IMR-90 (cell line): Measurements from ENCODE around the gene DHRS7B. TPM values are rescaled to one million over a fixed set of nuclear protein-coding genes. Genes with fewer than 3 reads are reported as not detected.

Experiments used
- ATAC-seq: fragments of 200-7000 bp; cut with Tn5 transposase; 2 replicates; pipeline ENCODE4 v1.9.1; 2020; ENCODE audit warnings: low read depth, mild to moderate bottlenecking, moderate library complexity
- BruUV-seq: library from RNA; stranded (reverse); fragments of 400-500 nt; replicated peaks from 2 replicates; lab custom pipeline; 2021; lab: Mats Ljungman, UMichigan
- CTCF ChIA-PET: fragments of 300-600 bp; formaldehyde crosslinking; extraction: SDS; loops from one replicate; lab custom pipeline; 2021; ENCODE audit warnings: antibody characterized with exemption; lab: Yijun Ruan, JAX
- POLR2A ChIA-PET: fragments of 300-600 bp; sonication (Branson Sonifier 250); formaldehyde crosslinking; loops from one replicate; lab custom pipeline; 2022; ENCODE audit warnings: antibody characterized with exemption; ENCODE audit not compliant: unreplicated experiment; lab: Charles Lee
- DNase-seq: peaks from one replicate; pipeline ENCODE4 v3.0.0; 2013
- H2AFZ ChIP-seq: replicated peaks from 2 replicates; pipeline ENCODE3; 2013; ENCODE audit warnings: low read length, mild to moderate bottlenecking; ENCODE audit not compliant: poor library complexity
- H2AK5ac ChIP-seq: 2 replicates; pipeline ENCODE4 v1.6.1; 2013; ENCODE audit warnings: low read depth, low read length, inconsistent platforms
- H2AK9ac ChIP-seq: replicated peaks from 2 replicates; pipeline ENCODE3; 2013; ENCODE audit warnings: mild to moderate bottlenecking, low read depth, low read length, moderate library complexity; ENCODE audit not compliant: poor library complexity
- H2BK120ac ChIP-seq: 2 replicates; pipeline ENCODE4 v1.6.1; 2013; ENCODE audit warnings: low read depth, low read length, inconsistent platforms
- H2BK15ac ChIP-seq: 3 replicates; pipeline ENCODE4 v1.6.1; 2013; ENCODE audit warnings: low read depth, low read length, inconsistent platforms
- H2BK20ac ChIP-seq: 2 replicates; pipeline ENCODE4 v1.6.1; 2013; ENCODE audit warnings: low read depth, mild to moderate bottlenecking, inconsistent platforms, low read length, moderate library complexity
- H2BK5ac ChIP-seq: 2 replicates; pipeline ENCODE4 v1.6.1; 2013; ENCODE audit warnings: mild to moderate bottlenecking, low read depth, low read length, inconsistent platforms; ENCODE audit not compliant: poor library complexity, severe bottlenecking
- H3K14ac ChIP-seq: replicated peaks from 2 replicates; pipeline ENCODE4 v1.6.1; 2013; ENCODE audit warnings: low read depth, low read length, inconsistent platforms
- H3K18ac ChIP-seq: 2 replicates; pipeline ENCODE4 v1.6.1; 2013; ENCODE audit warnings: low read depth, low read length, control low read depth
- H3K23ac ChIP-seq: 2 replicates; pipeline ENCODE4 v1.6.1; 2013; ENCODE audit warnings: low read depth, low read length, inconsistent platforms
- H3K27ac ChIP-seq: 2 replicates; pipeline ENCODE4 v1.5.1; 2013; ENCODE audit warnings: mild to moderate bottlenecking, control low read depth, low read length; ENCODE audit not compliant: insufficient read depth
- H3K27me3 ChIP-seq: 2 replicates; pipeline ENCODE4 v1.6.1; 2013; ENCODE audit warnings: low read length; ENCODE audit not compliant: control insufficient read depth, insufficient read depth
- H3K36me3 ChIP-seq: 2 replicates; pipeline ENCODE4 v1.6.1; 2013; ENCODE audit warnings: low read length, mixed read lengths; ENCODE audit not compliant: control insufficient read depth, insufficient read depth
- H3K4ac ChIP-seq: 2 replicates; pipeline ENCODE4 v1.6.1; 2013; ENCODE audit warnings: low read depth, low read length, inconsistent platforms
- H3K4me1 ChIP-seq: 2 replicates; pipeline ENCODE4 v1.6.1; 2013; ENCODE audit warnings: low read length, mixed read lengths; ENCODE audit not compliant: control insufficient read depth, insufficient read depth
- H3K4me2 ChIP-seq: 2 replicates; pipeline ENCODE4 v1.6.1; 2013; ENCODE audit warnings: low read depth, mild to moderate bottlenecking, control low read depth, low read length, moderate library complexity
- H3K4me3 ChIP-seq: 2 replicates; pipeline ENCODE4 v1.5.1; 2013; ENCODE audit warnings: low read depth, mild to moderate bottlenecking, control low read depth, low read length, moderate library complexity; ENCODE audit not compliant: insufficient read depth
- H3K56ac ChIP-seq: 2 replicates; pipeline ENCODE4 v1.6.1; 2013; ENCODE audit warnings: low read length, inconsistent platforms; ENCODE audit not compliant: insufficient read depth; ENCODE audit errors: extremely low read depth
- H3K79me1 ChIP-seq, 2 experiments: 2 replicates each; pipeline ENCODE4 v1.6.1; 2013; ENCODE audit warnings: low read length in 2 of 2, inconsistent platforms in 1 of 2, low read depth in 1 of 2
- H3K9ac ChIP-seq: 2 replicates; pipeline ENCODE4 v1.6.1; 2013; ENCODE audit warnings: low read depth, low read length, control low read depth
- H3K9me1 ChIP-seq: 2 replicates; pipeline ENCODE4 v1.6.1; 2013; ENCODE audit warnings: low read length, inconsistent platforms; ENCODE audit not compliant: insufficient read depth
- H3K9me3 ChIP-seq: 2 replicates; pipeline ENCODE4 v1.6.1; 2013; ENCODE audit warnings: low read length; ENCODE audit not compliant: control insufficient read depth, insufficient read depth
- H4K20me1 ChIP-seq: 2 replicates; pipeline ENCODE4 v1.6.1; 2013; ENCODE audit warnings: low read length, inconsistent platforms; ENCODE audit not compliant: insufficient read depth
- H4K5ac ChIP-seq: 2 replicates; pipeline ENCODE4 v1.6.1; 2013; ENCODE audit warnings: mild to moderate bottlenecking, low read depth, low read length, control low read depth
- H4K8ac ChIP-seq, 2 experiments: 2 replicates each; pipeline ENCODE4 v1.6.1; 2013; ENCODE audit warnings: low read depth in 2 of 2, low read length in 2 of 2, control low read depth in 1 of 2, inconsistent platforms in 1 of 2
- H4K91ac ChIP-seq: 2 replicates; pipeline ENCODE4 v1.6.1; 2013; ENCODE audit warnings: low read depth, low read length, inconsistent platforms; ENCODE audit not compliant: insufficient read depth
- CHD1 ChIP-seq: IDR thresholded peaks from 2 replicates; pipeline ENCODE4 v1.6.1; 2012; ENCODE audit warnings: low read depth, low read length, improper control_type of control experiment
- MAFK ChIP-seq: IDR thresholded peaks from 2 replicates; pipeline ENCODE4 v1.6.1; 2012; ENCODE audit warnings: low read depth, low read length, improper control_type of control experiment
- MAZ ChIP-seq: IDR thresholded peaks from 2 replicates; pipeline ENCODE4 v1.6.1; 2012; ENCODE audit warnings: low read depth, mild to moderate bottlenecking, low read length, improper control_type of control experiment, moderate library complexity, borderline replicate concordance
- NFE2L2 ChIP-seq: fragments of 150-350 bp; IDR thresholded peaks from 2 replicates; pipeline ENCODE4 v1.6.1; 2016; ENCODE audit warnings: low read depth, mild to moderate bottlenecking, low read length
- RCOR1 ChIP-seq: IDR thresholded peaks from 2 replicates; pipeline ENCODE4 v1.6.1; 2012; ENCODE audit warnings: mild to moderate bottlenecking, low read length, improper control_type of control experiment; ENCODE audit not compliant: insufficient replicate concordance
- RFX5 ChIP-seq: IDR thresholded peaks from 2 replicates; pipeline ENCODE4 v1.8.0; 2012; ENCODE audit warnings: low read depth, mild to moderate bottlenecking, low read length, moderate library complexity
- SMC3 ChIP-seq: fragments of 150-350 bp; IDR thresholded peaks from 2 replicates; pipeline ENCODE4 v1.6.1; 2016; ENCODE audit warnings: low read depth, mild to moderate bottlenecking, antibody characterized with exemption, low read length, moderate library complexity
- WGBS, 2 experiments: methylation state at CpG; one replicate each; pipeline versions ENCODE4 v1.1.5 to v1.1.7; 2013; ENCODE audit warnings: missing lambda C conversion rate in 2 of 2; ENCODE audit not compliant: insufficient read length in 1 of 2; ENCODE audit errors: extremely low coverage in 2 of 2; 5-methylcytosine and 5-hydroxymethylcytosine counted together
- dilution Hi-C: fragments of 300-500 bp; cut with HindIII; formaldehyde crosslinking; loops from one replicate; pipeline ENCODE4 v1.14.3; 2018; ENCODE audit warnings: low sequenced_read_pairs; ENCODE audit not compliant: unreplicated experiment
- in situ Hi-C: fragments of 300-500 bp; cut with MboI; formaldehyde crosslinking; loops from 3 replicates; pipeline ENCODE4 v1.14.3; 2019; ENCODE audit warnings: low sequenced_read_pairs, inconsistent platforms, mixed read lengths
- intact Hi-C: fragments of 100-400 bp; cut with micrococcal nuclease; formaldehyde crosslinking; loops from 2 replicates; pipeline ENCODE4 v1.10.0; 2022
- polyA plus RNA-seq, 3 experiments: library from polyadenylated mRNA; depleted of rRNA; stranded (reverse); fragments of >200 nt; gene quantifications; 2 replicates each; pipeline ENCODE4 v1.2.3, GENCODE V29; 2012; ENCODE audit warnings: low replicate concordance in 1 of 3
- total RNA-seq: library from RNA; depleted of rRNA; stranded (reverse); fragments of >200 nt; gene quantifications from 2 replicates; pipeline ENCODE4 v1.2.3, GENCODE V29; 2012

The DHRS7B gene
- total and polyA plus RNA-seq, 2 of the 4 experiments (the other 2 are of a cell fraction): 24.4 to 34.4 TPM

GRCh38 chr17:21170809-21171208, 44.0 kb downstream of the DHRS7B start:
- Histone ChIP-seq H2AK5ac (no peak overlapping the region), H3K18ac (no peak overlapping the region), H2BK5ac (no peak overlapping the region), H3K4me2 (no peak overlapping the region), H3K23ac (no peak overlapping the region), H2BK20ac (no peak overlapping the region), H2BK120ac (no peak overlapping the region), H2AK9ac (no peak overlapping the region), H3K9me1 (peaks cover 23% of the 10 kb centered on the region; the same call in 1 of the 2 replicates), H2AFZ (no peak overlapping the region), H3K56ac (no peak overlapping the region), H2BK15ac (no peak overlapping the region), H3K27ac (no peak overlapping the region), H3K9ac (no peak overlapping the region), H3K79me1 (peaks cover 10 to 13% of the 10 kb centered on the region in 2 experiments), H4K5ac (no peak overlapping the region), H4K20me1 (no peaks in the 10 kb centered on the region), H4K91ac (no peak overlapping the region), H3K4me3 (no peak overlapping the region), H3K4me1 (peaks cover 15% of the 10 kb centered on the region), H3K4ac (no peak overlapping the region), H3K27me3 (no peaks in the 10 kb centered on the region), H3K14ac (no peak overlapping the region), H4K8ac (no peak overlapping the region), H3K9me3 (no peaks in the 10 kb centered on the region), H3K36me3 (peaks cover 3% of the 10 kb centered on the region; the same call in 1 of the 2 replicates)
- intact Hi-C loops (no loop called here), in situ Hi-C loops (no loop called here), dilution Hi-C loops (no loop called here)
- WGBS, 2 experiments: no CpG with 5 or more reads among the region's 7 CpGs
- DNase-seq: no peak
- TF ChIP-seq CHD1: no peak
- TF ChIP-seq RFX5: no peak
- no peak for TF ChIP-seq SMC3
- no peak for TF ChIP-seq MAFK
- no peak for TF ChIP-seq MAZ
- no peak for TF ChIP-seq RCOR1
- TF ChIP-seq NFE2L2: no peak
- CTCF ChIA-PET: no interaction called here
- no TSS peak for BruUV-seq
- ATAC-seq: no peak
- POLR2A ChIA-PET: no interaction called here
